ENCODE results near the gene TSSK2. TPM values are rescaled to one million over a fixed set of nuclear protein-coding genes. Genes with fewer than 3 reads are reported as not detected.

TSSK2 gene
- total RNA-seq, 1 donor from 2014 or later: not detected

DNA sequence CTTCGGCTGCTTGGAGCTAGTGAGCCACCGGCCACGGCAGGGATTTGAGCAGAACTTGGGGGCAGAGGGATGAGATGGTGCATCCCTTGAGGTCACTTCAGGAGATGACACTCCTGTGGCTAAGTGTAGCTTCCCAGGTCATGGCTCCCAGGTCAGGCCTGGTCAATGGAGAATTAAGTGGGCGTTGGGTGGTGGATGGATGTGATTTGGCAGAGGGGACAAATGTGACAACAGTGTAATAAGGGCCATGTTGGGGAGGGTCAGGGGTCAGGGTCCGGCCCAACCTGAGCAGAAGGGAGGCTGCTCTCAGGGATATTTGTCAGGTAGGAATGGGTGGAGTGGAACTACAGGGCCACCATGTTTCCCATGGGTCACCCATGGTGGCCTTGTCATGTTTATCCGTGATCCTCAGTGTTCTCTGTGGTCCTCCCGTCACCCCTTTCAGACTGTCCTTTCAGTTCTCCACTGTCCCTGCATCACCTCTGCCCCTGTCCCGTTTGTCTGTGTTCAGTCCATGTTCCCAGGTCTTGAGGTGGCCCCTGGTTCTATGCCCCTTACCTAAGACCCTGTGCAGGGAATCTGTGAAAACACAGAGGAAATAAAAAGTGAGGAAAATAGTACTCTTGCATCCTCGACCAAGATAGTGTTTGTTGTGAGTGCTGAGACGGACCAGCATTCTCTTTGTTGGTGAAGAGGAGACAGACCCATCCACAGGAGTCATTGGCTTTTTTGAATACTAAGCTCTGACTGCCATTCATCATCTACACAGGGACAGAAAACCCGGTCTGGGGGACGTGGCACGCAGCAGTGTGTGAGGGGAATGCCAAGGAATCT lies 41.3 kb downstream of the TSSK2 start:
- no peak for DNase-seq

DNA sequence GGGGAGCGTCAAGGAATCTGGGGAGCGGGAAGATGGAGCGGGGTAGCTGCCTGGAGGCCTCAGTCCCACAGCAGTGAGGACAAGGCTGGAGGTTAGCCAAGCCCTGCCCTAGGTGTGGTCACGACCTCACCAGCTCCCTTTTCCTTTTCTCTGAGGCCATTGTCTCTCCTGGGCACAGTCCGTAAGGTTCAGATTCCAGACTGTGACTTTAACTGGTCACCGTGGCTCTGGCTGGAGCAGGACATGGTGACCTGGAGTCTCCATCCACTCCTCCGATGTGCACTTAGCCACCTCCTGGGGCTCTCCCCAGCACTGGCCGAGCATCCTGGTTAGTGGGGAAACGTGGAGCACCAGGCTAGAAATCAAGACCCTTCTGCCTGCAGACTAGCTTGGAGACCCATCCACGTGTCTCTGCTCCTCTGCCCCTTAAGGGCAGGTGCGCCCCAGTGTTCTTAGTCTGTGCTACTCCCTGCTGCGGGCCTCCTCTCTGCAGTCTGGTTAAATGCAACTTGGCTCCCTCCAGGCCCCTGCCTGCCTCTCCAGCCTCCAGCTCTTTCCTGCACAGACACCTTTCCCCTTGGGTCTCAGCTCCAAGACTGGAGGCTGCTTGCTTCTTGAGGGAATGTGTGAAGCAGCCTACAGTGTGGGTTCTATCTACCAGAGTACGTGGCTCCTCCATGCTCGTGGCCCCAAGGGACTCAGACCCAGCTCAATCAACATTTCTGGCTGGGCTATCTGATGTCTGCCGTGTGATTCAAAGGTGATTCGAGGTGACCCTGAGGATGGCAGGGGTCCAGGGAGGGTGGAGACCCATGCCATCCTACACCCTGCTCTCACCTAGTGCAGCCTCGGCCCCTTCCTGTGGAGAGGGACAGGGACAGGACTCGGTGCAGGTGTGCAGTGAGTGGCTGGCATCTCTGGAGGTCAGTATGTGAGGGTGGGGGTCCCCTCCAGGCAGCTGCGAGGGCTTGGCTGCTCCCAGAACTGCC lies 42.2 kb downstream of the TSSK2 start:
- no peak for DNase-seq

DNA sequence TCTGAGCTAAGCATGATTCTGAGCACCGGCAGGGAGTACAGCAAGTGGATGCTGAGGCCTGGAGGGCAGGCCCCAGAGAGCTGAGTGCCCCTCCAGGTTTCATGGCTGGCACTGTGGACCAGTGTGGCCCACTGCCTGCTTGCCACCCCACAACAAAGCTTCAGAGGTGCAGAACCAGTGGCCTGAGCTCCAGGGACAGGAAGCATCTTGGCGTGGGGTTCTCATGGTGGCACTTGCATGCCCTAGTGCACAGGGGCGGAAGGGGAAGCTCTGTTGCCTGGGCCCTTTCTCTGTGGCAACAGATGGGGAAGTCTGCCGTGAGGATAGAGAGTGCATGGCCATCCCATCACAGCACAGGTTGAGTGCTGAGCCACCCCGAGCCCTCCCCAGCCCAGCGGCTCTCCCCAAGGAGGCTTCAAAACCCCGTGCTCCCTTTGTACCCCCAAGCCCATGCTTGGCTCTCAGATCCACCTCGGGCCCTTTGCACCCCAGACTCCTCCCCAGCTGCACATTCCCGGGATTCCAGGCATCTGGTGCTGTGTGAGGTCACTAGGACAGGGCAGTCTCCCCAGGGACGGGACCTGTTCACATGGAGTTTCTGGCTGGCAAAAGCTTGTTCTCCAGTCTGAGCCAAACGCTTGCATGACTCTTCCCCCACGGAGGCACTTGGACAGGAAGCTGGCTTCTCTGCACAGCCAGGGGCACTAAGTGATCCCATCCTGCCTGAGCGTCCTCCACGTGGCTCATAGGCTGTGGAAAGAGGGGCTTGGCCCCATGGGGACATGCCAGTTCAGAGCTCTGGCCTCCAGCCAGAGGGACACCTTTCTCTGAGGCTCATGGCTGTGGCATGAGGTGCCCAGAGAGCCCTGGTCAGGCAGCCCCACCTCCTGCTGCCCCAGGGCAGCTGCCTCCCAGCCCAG lies 43.3 kb downstream of the TSSK2 start:
- peak; percentile 55 for DNase-seq

DNA sequence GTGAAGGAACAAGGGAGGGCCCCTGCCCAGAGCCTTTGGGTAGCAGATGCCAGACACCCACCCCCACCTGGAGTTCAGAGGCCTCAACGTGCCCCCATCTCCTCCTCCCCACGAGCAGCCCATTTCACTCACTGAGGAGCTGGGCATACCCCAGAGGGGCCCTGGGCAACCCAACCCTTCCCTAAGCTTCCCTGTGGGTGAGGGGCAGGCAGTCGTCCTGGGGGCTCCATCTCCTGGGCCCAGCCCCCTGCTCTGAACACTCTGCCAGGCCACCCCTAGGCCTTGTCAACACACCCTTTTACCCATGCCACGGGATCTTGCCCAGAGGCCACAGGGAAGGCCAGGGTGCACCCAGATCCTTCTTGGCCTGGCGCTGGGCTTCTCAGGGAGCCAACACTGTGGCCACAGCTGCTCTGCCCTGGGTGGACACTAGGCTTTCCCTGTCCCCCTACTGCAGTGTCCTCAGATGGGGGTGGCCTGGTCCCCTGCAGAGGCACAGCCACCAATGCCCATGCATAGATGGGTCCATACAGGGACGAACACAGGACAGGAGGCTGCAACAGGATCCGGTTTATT lies 44.0 kb downstream of the TSSK2 start:
- DNase-seq: no peak

DNA sequence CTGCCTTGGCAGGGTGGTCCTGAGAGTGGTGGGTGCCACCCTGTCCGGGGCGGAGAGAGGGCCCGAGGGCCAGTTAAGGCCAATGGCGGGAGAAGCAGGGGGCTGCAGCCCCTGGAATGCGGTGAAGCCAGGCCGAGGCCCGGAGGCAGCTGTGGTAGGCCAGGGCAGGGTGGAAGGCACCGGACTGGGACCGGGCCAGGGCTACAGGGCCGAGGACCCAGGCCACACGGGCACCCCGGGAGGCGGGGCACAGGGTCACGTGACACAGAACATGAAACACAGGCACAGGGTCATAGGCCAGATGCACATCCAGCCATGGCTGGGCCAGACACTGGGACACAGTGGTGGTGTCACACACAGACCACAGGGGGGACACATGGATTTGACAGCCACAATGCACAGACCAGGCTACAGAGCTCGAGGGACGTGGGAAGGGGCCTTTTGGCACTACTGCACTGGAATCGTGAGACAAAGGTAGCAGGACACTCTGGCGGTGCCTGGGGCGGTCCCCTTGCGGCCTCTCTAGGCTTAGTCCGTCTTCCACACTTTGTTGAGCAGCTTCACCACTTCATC lies 44.6 kb downstream of the TSSK2 start:
- no peak for DNase-seq

DNA sequence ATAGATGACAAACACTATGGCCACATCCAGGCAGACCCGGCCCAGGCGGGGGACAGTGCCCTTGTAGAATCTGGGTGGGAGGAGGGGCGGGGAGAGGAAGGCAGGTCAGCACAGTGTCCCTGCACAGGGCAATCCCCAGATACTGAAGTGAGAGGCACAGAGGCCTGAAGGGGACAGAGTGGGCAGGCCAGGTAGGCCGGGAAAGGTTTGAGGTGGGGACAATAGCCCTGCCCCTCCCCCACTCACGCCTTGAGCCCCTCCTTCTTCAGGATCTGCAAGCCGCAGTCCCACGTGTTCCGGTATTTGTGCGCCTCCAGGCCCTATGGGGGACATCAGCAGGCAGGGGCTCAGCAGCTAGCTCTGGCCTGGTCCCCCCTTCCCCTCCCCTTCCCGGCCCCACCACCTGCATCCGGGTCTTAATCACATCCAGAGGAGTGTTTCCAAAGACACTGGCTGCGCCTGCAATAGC lies 45.1 kb downstream of the TSSK2 start:
- peak; percentile 22 for DNase-seq

DNA sequence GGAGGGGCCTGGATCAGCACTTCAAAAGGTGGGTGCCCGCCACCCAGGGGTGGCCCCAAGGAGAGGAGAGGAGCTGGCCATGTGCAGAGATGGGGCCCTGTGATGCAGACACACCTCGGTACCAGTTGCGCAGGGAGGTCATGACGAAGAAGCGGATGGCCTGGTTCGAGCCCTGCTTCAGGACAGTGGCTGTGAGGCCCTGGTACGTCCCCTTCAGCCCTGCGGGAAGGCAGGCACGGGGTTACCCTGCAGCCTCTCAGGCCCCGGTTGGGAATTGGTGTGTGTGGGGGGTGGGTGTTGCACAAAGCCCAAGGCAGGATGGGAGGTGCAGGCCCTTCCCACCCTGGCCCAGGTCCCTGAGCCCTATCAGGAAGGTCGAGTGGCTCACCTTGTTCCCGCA lies 45.6 kb downstream of the TSSK2 start:
- DNase-seq: no peak

DNA sequence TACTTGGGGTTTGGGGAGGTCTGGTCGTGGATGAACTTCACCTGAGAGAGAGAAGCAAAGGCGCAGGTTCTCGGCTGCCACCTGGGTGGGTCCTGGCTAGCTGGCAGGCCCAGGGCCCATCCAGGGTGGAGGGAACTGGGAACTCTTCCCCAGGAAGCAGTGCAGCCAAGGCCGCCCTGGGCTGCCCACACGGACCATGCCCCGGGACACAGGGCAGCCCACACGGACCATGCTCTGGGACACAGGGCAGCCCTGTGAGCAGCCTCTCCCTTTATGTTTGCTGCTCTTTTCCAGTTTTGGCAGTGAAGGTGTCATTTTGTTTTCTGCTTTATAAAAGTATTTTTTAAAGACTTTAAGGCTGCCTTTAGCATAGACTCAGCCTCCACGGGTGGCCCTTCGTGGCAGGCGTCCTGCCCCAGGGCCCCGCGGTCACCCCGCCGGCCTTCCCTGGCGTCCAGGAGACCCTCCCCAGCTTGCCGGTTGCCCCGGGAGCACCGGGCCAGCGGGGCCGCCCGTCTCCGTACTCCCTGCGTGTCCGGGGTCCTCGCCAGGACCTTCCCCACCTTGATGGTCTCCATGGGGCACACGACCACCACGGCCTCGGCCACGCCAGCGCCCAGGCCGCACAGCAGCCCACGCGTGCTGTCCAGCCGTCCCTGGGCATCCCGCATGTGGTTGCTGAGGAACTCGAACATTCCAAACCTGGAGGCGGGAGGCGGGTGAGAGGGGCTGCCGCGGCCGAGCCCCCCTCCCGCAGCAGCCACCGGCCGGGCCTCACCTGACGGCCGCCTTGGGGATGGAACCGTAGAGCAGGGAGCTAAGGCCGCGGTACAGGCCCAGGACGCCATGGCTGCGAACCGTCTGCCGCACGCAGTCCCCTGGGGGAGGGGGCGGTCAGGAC lies 46.3 kb downstream of the TSSK2 start:
- no peak for DNase-seq

DNA sequence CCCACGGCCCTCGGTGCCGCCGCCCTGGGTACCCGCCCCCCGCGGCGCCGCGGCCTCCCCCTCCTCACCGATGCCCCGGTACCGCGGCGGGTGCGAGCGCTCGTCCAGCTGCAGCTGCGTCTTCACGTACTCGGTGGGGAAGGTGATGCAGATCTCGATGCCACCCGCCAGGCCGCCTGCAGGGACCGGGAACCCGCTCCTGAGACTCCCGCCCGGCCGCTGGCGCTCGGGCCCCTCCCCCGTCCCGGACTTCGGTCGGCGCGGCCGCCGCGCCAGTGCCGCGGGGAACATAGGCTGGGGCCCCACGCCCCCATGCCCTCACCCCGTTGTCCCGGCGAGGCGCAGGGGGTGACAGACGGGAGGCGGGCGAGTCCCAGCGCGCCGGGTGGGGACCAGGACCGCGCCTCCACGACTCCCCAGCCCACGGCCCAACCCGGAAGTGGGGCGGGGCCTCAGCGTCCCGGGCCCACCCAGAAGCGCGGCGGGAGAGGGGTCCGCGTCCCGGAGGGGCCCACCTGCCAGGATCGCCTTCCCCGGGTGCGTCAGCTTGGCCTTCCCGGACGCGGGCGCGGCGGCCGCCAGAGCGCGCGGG lies 47.1 kb downstream of the TSSK2 start:
- DNase-seq: peak; percentile 50

DNA sequence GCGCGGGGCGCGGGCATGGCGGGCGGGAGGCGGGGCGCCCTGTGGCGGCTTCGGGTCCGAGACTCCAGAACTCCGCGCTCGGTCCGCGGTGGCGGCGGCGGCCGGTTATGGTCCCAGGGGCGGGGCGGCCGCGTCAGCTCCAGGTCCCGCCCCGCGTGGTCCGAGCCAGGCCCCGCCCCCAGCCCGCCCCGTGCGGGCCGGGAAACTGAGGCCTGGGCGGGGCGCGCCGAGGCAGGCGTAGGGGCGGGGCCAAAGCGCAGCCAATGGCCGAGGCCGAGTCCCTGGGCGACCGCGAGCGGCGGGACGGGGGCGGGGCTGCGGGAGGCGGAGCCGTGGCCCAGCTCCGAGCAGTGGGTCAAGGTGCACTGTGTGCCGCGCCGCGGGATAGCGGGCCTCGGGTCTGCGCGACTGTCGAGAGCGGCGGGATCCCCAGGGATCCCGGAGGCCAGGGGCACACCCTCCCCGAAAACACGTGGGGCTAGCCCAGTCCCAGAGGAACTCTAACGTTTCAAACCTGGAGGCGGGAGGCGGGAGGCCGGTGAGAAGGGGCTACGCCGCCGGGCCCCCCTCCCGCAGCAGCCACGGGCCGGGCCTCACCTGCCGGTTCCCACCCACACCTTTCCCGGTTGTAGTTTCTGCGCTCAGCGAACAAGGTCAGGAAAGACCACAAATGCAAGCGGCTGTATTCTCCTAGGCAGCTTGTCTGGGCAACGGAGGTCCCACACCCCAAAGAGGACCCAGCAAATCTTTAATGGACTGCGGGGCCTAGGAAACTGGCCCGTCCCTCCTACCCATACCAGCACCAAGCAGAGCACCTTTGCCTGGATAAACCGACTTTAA lies 47.8 kb downstream of the TSSK2 start, which contains the start of gene SLC25A1:
Gene SLC25A1 (minus strand): TSS at position 80 of the 840 bp plus-strand sequence. CDS start 63 bp downstream, at position 17.
- DNase-seq: peak; percentile 90

DNA sequence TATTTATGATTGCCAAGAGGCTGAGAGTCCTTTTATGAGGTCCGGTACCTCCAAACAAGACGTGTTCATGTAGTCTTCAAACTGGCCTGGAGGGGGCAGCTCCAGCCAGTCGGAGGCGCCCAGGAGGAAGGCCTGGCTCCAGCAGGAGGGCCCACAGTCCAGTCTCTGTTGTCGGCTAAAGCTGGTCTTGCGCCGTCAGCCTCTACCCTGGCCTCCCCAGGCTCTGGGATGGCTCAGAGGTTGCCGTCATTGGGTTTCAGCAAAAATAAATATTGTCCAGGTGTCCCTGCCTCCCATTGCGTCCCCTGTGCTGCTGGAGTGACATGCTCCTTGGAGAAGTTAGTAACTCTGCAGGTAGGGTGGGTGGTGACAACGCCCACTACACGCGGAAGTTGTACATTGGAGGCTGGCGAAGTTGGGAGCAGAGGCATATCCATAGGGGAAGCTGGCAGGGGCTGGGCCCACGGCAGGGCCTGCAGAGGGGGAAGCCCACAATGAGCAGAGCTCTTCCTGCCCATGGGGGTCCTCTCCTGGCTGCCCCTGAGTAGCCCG lies 48.5 kb downstream of the TSSK2 start:
- DNase-seq: peak; percentile 90

DNA sequence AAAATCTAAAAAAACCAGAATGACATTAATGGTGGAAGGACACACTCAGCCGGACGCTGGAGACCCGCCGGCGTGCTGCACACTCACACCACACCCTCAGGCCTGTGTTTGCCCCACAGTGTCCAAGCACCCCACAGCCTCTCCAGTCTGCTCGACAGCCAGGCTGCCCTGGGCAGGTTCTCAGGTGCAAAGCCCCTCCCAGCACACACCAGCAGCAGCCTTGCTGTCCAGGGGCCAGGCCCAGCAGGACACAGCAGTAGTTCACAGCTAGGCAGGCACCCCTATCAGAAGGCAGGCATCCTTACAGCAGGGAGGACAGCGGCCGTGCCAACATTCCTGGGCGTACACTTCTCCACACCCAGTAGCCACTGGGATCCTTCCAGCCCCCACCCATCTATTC lies 49.1 kb downstream of the TSSK2 start:
- DNase-seq: no peak

DNA sequence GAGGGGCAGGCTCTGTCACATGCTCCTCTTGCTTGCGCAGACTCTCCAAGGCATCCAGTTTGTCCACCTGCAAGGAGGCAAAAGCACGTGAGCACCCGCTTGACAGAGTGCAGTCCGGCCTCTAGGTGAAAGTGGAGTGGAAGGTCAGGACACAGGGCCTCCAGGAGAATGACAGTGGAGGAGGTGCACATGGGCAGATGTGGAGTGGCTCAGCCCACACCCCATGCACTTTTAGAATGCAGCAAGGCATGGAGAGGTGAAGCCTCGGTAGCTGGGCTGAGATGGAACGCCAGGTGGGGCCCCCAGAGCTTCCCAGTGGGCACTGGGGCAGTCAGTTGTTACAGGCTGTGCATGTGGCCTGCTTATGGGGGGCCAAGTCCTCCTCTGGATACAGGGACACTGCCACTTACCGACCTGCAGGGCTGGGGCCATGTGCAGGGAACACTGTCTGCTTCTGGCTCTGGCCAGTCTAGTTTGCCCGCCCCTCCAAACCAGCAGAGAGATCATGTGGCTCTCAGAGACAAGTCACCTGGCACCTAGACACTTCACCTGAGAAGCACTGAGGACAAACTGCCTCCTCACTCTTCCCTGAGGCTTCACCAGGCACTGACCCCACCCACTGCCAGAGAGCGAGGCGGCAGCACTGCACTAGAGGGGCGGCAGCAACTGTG lies 49.8 kb downstream of the TSSK2 start:
- no peak for DNase-seq

DNA sequence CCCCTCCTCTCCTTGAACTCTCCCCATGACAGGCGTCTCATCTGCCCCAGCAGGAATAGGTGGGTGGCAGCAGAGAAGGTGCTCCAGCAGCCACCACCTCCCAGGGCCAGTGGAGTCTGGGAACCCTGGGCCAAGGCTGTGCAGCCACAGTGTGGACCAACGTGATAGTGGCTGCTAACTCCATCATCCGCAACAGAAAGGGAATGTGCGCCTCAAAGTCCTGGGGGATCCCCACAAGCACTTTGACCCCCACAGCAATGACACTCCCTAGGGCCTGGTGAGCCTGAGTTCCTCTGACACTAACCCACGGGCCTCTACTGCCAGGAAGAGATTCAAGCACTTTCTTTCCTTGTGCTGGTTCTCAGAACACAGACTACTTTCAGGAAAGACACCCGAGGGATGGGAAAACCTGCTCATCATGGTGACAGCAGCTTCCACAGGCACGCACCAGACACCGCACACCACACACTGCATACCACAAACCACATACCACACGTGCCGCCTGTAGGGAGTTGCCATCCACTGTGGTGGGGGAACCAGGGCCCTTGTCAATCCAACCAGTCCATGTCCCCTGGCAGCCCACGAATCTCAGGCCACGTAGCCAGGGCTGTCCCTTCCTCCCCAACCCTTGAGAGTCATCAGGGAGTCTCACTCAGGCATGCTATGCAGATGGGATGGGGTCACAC lies 50.8 kb downstream of the TSSK2 start:
- no peak for DNase-seq

Data from dermis blood vessel endothelial cell (primary cell).